Measurements from ENCODE around the gene FASN. TPM values are rescaled to one million over a fixed set of nuclear protein-coding genes. Genes with fewer than 3 reads are reported as not detected.

The FASN gene
- total and polyA plus RNA-seq, 8 donors = 18.0 to 550 (median 40.0) TPM

DNA sequence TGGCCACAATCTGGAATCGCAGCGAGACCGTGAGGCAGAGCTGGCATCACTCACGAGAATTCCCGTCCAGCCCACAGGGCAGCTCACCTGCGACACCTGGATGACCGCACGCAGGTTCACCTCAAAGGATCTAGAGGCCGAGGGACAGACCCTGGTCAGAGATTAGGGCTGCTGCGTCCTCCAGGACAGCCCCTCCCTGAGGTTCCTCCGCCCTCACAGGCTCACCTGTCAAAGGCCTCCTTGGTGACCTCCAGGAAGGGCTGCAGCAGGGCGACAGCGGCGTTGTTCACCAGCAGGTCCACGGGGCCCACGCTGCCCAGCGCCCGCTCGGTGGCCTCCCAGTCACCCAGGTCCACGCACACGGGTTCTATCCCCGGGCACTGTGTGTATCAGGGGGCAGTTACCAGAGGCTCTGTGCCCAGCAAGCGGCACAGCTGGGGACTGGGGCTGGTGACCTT, 61.4 kb downstream of the FASN start:
- Histone ChIP-seq H3K4me3 (peak overlapping the region; percentile 67 to 78), H3K4me1 (peaks cover 13 to 38% of the 10 kb centered on the region in 2 donors), H3K9me3 (no peaks in the 10 kb centered on the region), H3K36me3 (no peaks in the 10 kb centered on the region), H3K27me3 (peaks cover 0 to 12% of the 10 kb centered on the region in 2 donors), H3K27ac (peak overlapping the region; percentile 96)
- intact Hi-C loops (cut with DNase I) = no loop called here
- DNase-seq (no peak), ATAC-seq (no peak)
- TF ChIP-seq, protein P1, sequence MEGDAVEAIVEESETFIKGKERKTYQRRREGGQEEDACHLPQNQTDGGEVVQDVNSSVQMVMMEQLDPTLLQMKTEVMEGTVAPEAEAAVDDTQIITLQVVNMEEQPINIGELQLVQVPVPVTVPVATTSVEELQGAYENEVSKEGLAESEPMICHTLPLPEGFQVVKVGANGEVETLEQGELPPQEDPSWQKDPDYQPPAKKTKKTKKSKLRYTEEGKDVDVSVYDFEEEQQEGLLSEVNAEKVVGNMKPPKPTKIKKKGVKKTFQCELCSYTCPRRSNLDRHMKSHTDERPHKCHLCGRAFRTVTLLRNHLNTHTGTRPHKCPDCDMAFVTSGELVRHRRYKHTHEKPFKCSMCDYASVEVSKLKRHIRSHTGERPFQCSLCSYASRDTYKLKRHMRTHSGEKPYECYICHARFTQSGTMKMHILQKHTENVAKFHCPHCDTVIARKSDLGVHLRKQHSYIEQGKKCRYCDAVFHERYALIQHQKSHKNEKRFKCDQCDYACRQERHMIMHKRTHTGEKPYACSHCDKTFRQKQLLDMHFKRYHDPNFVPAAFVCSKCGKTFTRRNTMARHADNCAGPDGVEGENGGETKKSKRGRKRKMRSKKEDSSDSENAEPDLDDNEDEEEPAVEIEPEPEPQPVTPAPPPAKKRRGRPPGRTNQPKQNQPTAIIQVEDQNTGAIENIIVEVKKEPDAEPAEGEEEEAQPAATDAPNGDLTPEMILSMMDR (IDR thresholded peaks at IDR 0.05) = no peak

DNA sequence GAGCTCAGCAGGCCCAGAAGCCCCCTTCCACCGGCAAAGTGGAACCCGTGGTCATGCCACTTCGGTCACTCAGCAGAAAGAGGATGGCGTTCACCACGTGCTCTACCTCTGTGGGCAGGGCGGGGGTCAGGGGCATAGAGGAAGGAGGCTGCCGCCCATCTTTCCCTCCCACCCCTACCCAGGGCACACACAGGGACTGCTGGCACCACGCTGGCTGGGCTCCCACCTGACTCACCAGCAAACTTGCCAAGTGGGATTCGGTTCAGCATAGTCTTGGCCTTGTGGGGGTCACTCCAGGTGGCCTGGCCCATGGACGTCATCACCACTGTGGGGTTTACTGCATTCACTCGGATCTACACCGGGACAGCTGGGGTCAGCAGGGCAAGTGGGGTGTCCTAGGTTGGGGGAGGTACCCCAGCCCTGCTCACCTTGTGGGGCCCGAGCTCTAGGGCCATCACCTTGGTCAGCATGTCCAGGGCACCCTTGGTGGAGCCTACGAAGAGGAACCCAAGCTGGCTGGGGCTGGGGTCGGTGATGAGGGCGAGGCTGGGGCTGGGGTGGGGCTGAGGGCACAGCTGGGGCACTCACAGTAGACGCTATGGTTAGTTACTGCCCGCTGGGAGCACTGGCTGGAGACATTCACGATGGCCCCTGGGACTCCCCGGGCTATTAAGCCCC, 61.9 kb downstream of the FASN start:
- Histone ChIP-seq H3K36me3 (no peaks in the 10 kb centered on the region), H3K4me1 (peaks cover 13 to 40% of the 10 kb centered on the region in 2 donors), H3K9me3 (no peaks in the 10 kb centered on the region), H3K27ac (no peak overlapping the region), H3K4me3 (peak overlapping the region; percentile 67 to 78), H3K27me3 (peaks cover 0 to 12% of the 10 kb centered on the region in 2 donors)
- ATAC-seq (no peak), DNase-seq (no peak)
- TF ChIP-seq, protein P1 (IDR thresholded peaks at IDR 0.05) = no peak
- intact Hi-C loops (cut with DNase I) = no loop called here

DNA sequence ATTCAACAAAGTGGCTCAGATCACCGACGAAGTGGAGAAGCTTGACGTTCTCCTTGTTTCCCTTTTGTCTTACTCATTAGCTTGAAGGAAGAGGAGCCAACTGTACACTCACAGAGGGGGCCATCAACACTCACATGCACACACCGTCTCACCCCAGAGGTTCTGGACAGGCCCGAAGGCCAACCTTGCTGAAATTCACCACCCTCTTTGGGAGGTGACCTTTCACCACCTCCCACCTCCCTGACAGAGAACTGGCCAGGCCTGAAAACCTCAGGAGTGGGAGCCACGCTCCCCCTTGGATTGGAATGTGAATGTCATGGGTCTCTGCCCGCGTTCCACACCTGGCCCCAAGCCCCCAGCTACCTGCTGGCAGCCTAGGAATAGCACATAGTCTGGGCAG, 62.5 kb downstream of the FASN start:
- ATAC-seq (no peak), DNase-seq (no peak)
- intact Hi-C loops (cut with DNase I) = no loop called here
- H3K36me3 ChIP-seq = no peaks in the 10 kb centered on the region
- H3K27me3 ChIP-seq = peaks cover 0 to 12% of the 10 kb centered on the region in 2 donors
- H3K9me3 ChIP-seq = no peaks in the 10 kb centered on the region
- TF ChIP-seq, protein P1 (IDR thresholded peaks at IDR 0.05) = no peak
- no peak overlapping the region for H3K27ac ChIP-seq
- peaks cover 13 to 46% of the 10 kb centered on the region in 2 donors for H3K4me1 ChIP-seq
- H3K4me3 ChIP-seq = no peak overlapping the region

DNA sequence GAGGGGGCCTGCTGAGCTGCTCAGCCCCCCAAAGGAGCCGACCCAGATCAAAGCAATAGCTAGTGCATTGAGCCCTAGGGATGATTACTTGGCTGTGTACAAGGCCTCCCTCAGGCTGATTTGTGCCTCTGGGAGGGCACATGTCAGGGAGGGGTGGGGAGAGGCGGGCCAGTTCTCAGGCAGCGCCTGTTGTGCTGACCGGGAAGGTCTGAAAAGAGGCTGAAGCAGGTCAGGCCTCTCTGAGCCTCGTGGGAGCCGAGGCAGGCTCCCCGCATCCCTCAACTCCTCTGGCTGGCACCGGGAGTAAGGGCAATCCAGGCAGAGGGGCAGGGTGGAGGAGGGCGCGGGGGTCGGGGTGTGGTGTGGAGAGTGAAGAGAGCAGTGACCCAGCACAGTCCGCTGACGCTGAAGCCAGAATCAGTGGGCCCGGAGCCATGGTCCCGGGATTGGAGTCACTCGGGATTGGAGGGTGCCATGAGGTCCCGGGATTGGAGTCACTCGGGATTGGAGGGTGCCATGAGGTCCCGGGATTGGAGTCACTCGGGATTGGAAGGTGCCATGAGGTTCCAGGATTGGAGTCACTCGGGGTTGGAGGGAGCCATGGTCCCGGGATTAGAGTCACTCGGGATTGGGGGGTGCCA, 63.5 kb downstream of the FASN start:
- TF ChIP-seq, protein P1 (IDR thresholded peaks at IDR 0.05) = no peak
- DNase-seq (no peak), ATAC-seq (no peak)
- H3K4me3 ChIP-seq = no peak overlapping the region
- intact Hi-C loops (cut with DNase I) = no loop called here
- H3K27me3 ChIP-seq = peaks cover 0 to 12% of the 10 kb centered on the region in 2 donors
- H3K27ac ChIP-seq = no peak overlapping the region
- no peaks in the 10 kb centered on the region for H3K9me3 ChIP-seq
- no peaks in the 10 kb centered on the region for H3K36me3 ChIP-seq
- peaks cover 18 to 56% of the 10 kb centered on the region in 2 donors for H3K4me1 ChIP-seq

DNA sequence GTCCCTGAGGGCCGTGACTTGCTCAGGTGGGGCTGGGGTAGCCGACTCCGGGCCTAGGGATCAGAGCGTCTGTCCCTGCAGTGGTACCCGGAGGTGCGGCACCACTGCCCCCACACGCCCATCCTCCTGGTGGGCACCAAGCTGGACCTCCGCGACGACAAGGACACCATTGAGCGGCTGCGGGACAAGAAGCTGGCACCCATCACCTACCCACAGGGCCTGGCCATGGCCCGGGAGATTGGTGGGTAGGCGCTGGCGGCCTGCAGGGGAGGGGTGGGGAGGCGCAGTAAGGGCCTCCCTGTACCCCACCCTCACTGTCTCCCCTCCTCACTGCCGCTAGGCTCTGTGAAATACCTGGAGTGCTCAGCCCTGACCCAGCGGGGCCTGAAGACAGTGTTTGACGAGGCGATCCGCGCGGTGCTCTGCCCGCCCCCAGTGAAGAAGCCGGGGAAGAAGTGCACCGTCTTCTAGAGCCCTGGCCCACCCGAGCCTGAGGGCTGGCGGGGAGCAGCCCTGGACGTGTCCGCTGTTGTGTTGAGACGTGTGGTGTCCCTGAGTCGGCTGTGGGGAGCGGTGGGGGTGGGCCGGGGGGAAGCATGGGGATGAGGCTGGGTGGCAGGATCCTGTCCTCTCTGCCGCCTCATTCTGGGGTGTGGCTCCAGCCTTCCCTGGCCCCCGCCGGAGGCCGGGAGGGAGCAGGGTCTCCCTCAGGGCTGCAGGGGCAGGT, 64.5 kb downstream of the FASN start:
- TF ChIP-seq, protein P1 (IDR thresholded peaks at IDR 0.05) = no peak
- DNase-seq (no peak), ATAC-seq (no peak)
- Histone ChIP-seq H3K4me1 (peaks cover 18 to 54% of the 10 kb centered on the region in 2 donors), H3K27me3 (peaks cover 0 to 12% of the 10 kb centered on the region in 2 donors), H3K9me3 (no peaks in the 10 kb centered on the region), H3K36me3 (peaks cover 0 to 2% of the 10 kb centered on the region in 2 donors), H3K4me3 (no peak overlapping the region), H3K27ac (no peak overlapping the region)
- intact Hi-C loops (cut with DNase I) = no loop called here

Data from left lung (tissue), 10 donors.